RWPE1 (cell line): Measurements from ENCODE around the gene IREB2.
A peak's percentile ranks its signal among the peaks of the same experiment; 100 is the strongest.
"Not testable (repeated sequence)": the region's sequence is repeated elsewhere in the genome, so short reads cannot be mapped to it uniquely, and the experiment has no call there.

ENCODE experiments used
- CTCF ChIA-PET: fragments of 350-600 bp; sonication (Branson Sonifier 250); formaldehyde crosslinking; extraction: SDS; loops from one replicate; lab custom pipeline; 2021; lab: Yijun Ruan, JAX
- POLR2A ChIA-PET: fragments of 400-600 bp; formaldehyde crosslinking; extraction: SDS; loops from one replicate; lab custom pipeline; 2020; ENCODE audit warnings: antibody characterized with exemption; ENCODE audit not compliant: low non-redundant PET; lab: Yijun Ruan, JAX
- DNase-seq: peaks from one replicate; pipeline ENCODE4 v3.0.0; 2012; ENCODE audit warnings: low spot score
- H3K27ac ChIP-seq: fragments of 450-650 bp; 2 replicates; pipeline ENCODE4 v1.5.1; 2017
- CTCF ChIP-seq: fragments of 450-650 bp; conservative IDR thresholded peaks from 2 replicates; pipeline ENCODE4 v1.5.1; 2017; ENCODE audit warnings: low read depth, mild to moderate bottlenecking

Gene IREB2

GRCh38 chr15:78506971-78507830, 69.2 kb downstream of the IREB2 start, which contains the start of gene HYKK:
Gene HYKK, plus strand, starts transcription at chr15:78507577. Its CDS starts 5,512 bp downstream, at chr15:78513089.
- TF ChIP-seq CTCF: peak; percentile 31; the same call in 1 of the 2 replicates
- CTCF ChIA-PET: interaction anchor here (0.6 kb wide), 2 partner anchors 27 to 56 kb away, joined by 3 read pairs; no protein-coding TSS in a partner anchor
- peak within 1 kb of the TSS; percentile 66 for H3K27ac ChIP-seq
- peak; percentile 100 for DNase-seq
- POLR2A ChIA-PET: no interaction called here

GRCh38 chr15:78507831-78508160, 69.8 kb downstream of the IREB2 start:
- no peak for DNase-seq
- ChIA-PET CTCF (interaction anchor here (0.6 to 0.7 kb wide), 3 partner anchors 55 to 287 kb away, joined by 3 to 4 read pairs (median 3); no protein-coding TSS in a partner anchor), POLR2A (no interaction called here)
- TF ChIP-seq CTCF: no peak
- peak overlapping the region; percentile 66 for H3K27ac ChIP-seq

- peak; percentile 6 for DNase-seq
- H3K27ac ChIP-seq: no peak overlapping the region
- ChIA-PET POLR2A (no interaction called here), CTCF (interaction anchor here (0.6 to 0.7 kb wide), 3 partner anchors 55 to 287 kb away, joined by 3 to 4 read pairs (median 3); no protein-coding TSS in a partner anchor)
- no peak for TF ChIP-seq CTCF
These were observed 70.3 kb downstream of the IREB2 start for GRCh38 chr15:78508272-78508671.

DNA sequence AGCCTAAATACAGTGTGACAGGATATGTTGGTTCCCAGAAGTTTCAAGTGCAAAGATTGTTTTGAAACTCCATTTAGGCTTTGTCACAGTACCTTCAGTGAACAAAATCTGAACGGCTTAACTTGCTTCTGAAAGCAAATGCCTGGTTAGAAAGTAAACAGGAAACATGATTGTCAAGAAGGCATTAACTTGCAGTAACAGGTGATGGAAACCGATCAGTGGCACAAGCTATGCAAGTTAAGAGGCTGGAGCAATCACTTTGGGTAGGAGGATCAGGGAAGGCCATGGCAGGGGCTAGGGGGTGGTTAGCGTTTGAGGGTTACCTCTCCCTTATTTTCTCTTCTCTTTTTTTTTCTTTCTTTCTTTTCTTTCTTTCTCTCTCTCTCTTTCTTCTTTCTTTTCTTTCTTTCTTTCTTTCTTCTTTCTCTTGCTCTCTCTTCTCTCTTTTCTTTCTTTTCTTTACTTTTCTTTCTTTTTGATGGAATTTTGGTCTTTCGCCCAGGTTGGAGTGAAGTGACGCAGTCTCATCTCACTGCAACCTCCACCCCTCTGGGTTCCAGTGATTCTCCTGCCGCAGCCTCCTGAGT, 71.8 kb downstream of the IREB2 start:
- no peak overlapping the region for H3K27ac ChIP-seq
- CTCF ChIA-PET: interaction anchor here (0.7 kb wide), 1 partner anchor 200 kb away, joined by 4 read pairs; no protein-coding TSS in a partner anchor
- no peak for DNase-seq
- no peak for TF ChIP-seq CTCF
- POLR2A ChIA-PET: no interaction called here

GRCh38 chr15:78520035-78520434, 82.0 kb downstream of the IREB2 start:
- H3K27ac ChIP-seq, CTCF ChIA-PET, DNase-seq, POLR2A ChIA-PET: not testable (repeated sequence)

- no peak for TF ChIP-seq CTCF
- H3K27ac ChIP-seq: no peak overlapping the region
- no peak for DNase-seq
- POLR2A ChIA-PET: no interaction called here
- CTCF ChIA-PET: no interaction called here
These were observed 86.2 kb downstream of the IREB2 start for GRCh38 chr15:78524230-78524629.
